MM.1S (cell line): ENCODE results near the gene TMEM51.

ENCODE experiments used
- EZH2 ChIP-seq: fragments of 300-600 bp; sonication (generic); optimal IDR thresholded peaks from 2 replicates; pipeline ENCODE3; 2017; ENCODE audit warnings: low read depth, mild to moderate bottlenecking, antibody characterized with exemption, low read length, mixed read lengths
- TF ChIP-seq, protein P1 (sequence below): fragments of 300-600 bp; sonication (generic); IDR thresholded peaks from 2 replicates; pipeline ENCODE4 v1.5.1; 2016; ENCODE audit warnings: antibody characterized with exemption, low read length, mixed read lengths

DNA sequence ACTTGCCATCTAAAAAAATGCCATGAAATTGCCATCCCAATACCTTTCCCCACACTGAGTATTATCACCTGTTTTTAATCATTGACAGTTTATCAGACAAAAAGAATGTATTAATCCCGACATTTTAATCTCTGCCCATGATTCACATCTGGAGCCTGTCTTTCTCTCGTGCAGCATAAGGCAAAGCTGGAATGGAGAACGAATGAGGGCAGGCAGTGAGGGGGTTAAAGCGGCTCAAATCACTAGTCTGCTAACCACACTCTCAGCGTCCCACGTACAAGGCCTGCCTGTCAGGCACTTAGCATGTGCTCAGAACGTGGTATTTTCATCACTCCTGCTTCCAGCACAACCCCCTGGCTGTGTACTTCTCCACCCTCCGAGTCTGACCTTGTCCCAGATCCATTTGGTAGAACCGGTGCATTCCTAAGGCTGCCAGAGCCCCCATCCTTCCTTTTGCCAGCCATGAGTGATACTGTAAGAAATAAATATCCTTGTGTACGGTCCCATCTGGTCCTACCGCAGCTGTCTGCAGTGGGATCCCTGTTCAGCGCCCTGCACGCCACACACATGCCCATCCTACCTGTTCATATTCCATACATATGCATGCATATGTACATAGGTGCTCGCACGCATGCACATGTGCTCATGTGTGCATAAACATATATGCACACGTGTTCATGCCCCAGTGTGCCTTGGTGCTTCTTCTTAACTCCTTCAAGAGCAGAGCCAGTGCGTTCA lies 58.8 kb downstream of the TMEM51 start:
- TF ChIP-seq, protein P1, sequence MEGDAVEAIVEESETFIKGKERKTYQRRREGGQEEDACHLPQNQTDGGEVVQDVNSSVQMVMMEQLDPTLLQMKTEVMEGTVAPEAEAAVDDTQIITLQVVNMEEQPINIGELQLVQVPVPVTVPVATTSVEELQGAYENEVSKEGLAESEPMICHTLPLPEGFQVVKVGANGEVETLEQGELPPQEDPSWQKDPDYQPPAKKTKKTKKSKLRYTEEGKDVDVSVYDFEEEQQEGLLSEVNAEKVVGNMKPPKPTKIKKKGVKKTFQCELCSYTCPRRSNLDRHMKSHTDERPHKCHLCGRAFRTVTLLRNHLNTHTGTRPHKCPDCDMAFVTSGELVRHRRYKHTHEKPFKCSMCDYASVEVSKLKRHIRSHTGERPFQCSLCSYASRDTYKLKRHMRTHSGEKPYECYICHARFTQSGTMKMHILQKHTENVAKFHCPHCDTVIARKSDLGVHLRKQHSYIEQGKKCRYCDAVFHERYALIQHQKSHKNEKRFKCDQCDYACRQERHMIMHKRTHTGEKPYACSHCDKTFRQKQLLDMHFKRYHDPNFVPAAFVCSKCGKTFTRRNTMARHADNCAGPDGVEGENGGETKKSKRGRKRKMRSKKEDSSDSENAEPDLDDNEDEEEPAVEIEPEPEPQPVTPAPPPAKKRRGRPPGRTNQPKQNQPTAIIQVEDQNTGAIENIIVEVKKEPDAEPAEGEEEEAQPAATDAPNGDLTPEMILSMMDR, result no peak
- TF ChIP-seq EZH2, result no peak
